Endothelial cell of umbilical vein (primary cell): ENCODE measurements around the gene FMNL1. TPM values are rescaled to one million over a fixed set of nuclear protein-coding genes. Genes with fewer than 3 reads are reported as not detected.

Experiments
- BruUV-seq: library from RNA; stranded (reverse); fragments of 400-500 nt; replicated peaks from 2 replicates; lab custom pipeline; 2021; lab: Mats Ljungman, UMichigan
- CTCF ChIA-PET: fragments of 300-600, 350-600 bp; sonication (Branson Sonifier 250); formaldehyde crosslinking; loops from one replicate; lab custom pipeline; 2021; ENCODE audit warnings: antibody characterized with exemption, inconsistent platforms; lab: Charles Lee
- POLR2A ChIA-PET: fragments of 300-600, 350-600 bp; sonication (Branson Sonifier 250); formaldehyde crosslinking; loops from one replicate; lab custom pipeline; 2021; ENCODE audit warnings: antibody characterized with exemption, inconsistent platforms; lab: Charles Lee
- DNase-seq: peaks from one replicate; pipeline ENCODE4 v3.0.0-alpha.2; 2011; ENCODE audit warnings: low read depth, low spot score
- FAIRE-seq: peaks from 2 replicates; lab custom pipeline; 2011; peaks lifted over from hg19 to GRCh38; lab: Jason Lieb, UNC
- H2AFZ ChIP-seq: 2 replicates; pipeline ENCODE4 v1.6.0; 2012; ENCODE audit warnings: low read depth, low read length, control low read depth, inconsistent platforms
- H3K27ac ChIP-seq: 2 replicates; pipeline ENCODE4 v1.5.1; 2011; ENCODE audit warnings: low read depth, mild to moderate bottlenecking, control low read depth, low read length, moderate library complexity; ENCODE audit not compliant: insufficient read depth
- H3K27me3 ChIP-seq, 2 experiments: 2 replicates each; pipeline versions ENCODE4 v1.6.0 to v1.6.1; 2011; ENCODE audit warnings: low read length in 2 of 2, mixed read lengths in 1 of 2; ENCODE audit not compliant: control insufficient read depth in 2 of 2, insufficient read depth in 2 of 2
- H3K36me3 ChIP-seq, 2 experiments: 2 replicates in 1 of 2; 3 replicates in 1 of 2; pipeline ENCODE4 v1.5.1; 2011; ENCODE audit warnings: low read length in 2 of 2, mild to moderate bottlenecking in 1 of 2, moderate library complexity in 1 of 2; ENCODE audit not compliant: control insufficient read depth in 2 of 2, insufficient read depth in 2 of 2; ENCODE audit errors: extremely low read depth in 1 of 2
- H3K4me1 ChIP-seq: 3 replicates; pipeline ENCODE4 v1.5.1; 2011; ENCODE audit warnings: mild to moderate bottlenecking, low read length; ENCODE audit not compliant: control insufficient read depth, insufficient read depth; ENCODE audit errors: extremely low read depth
- H3K4me2 ChIP-seq: 2 replicates; pipeline ENCODE4 v1.6.1; 2011; ENCODE audit warnings: low read length, control low read depth, mixed read lengths; ENCODE audit not compliant: insufficient read depth
- H3K4me3 ChIP-seq, 3 experiments: fragments of 200-600 bp in 1 of 3; sonication (generic), shearing (Covaris generic) in 1 of 3; replicated peaks in 1 of 3; 2 replicates each; pipeline ENCODE4 v1.5.1; 2011 to 2016; ENCODE audit warnings: control low read depth in 3 of 3, low read length in 3 of 3, mild to moderate bottlenecking in 2 of 3, inconsistent platforms in 1 of 3, low read depth in 1 of 3, moderate library complexity in 1 of 3; ENCODE audit not compliant: insufficient read depth in 1 of 3
- H3K79me2 ChIP-seq: 2 replicates; pipeline ENCODE4 v1.6.0; 2012; ENCODE audit warnings: low read length, inconsistent platforms; ENCODE audit not compliant: control insufficient read depth, insufficient read depth
- H3K9ac ChIP-seq: replicated peaks from 2 replicates; pipeline ENCODE3; 2011; ENCODE audit warnings: low read length, control low read depth; ENCODE audit not compliant: insufficient read depth; ENCODE audit errors: extremely low read depth
- H3K9me1 ChIP-seq: replicated peaks from 3 replicates; pipeline ENCODE4 v1.6.0; 2011; ENCODE audit warnings: mild to moderate bottlenecking, low read length; ENCODE audit not compliant: control insufficient read depth, insufficient read depth; ENCODE audit errors: extremely low read depth
- H3K9me3 ChIP-seq: replicated peaks from 2 replicates; pipeline ENCODE4 v1.5.1; 2012; ENCODE audit warnings: low read length, inconsistent platforms; ENCODE audit not compliant: control insufficient read depth, insufficient read depth
- H4K20me1 ChIP-seq: replicated peaks from 2 replicates; pipeline ENCODE3; 2011; ENCODE audit warnings: mild to moderate bottlenecking, low read length; ENCODE audit not compliant: control insufficient read depth, insufficient read depth; ENCODE audit errors: extremely low read depth
- EZH2 ChIP-seq: IDR thresholded peaks from 2 replicates; pipeline ENCODE4 v1.6.1; 2012; ENCODE audit warnings: borderline replicate concordance, low read depth, mild to moderate bottlenecking, moderate library complexity, low read length, inconsistent platforms; ENCODE audit not compliant: severe bottlenecking
- FOS ChIP-seq: IDR thresholded peaks from 2 replicates; pipeline ENCODE4 v1.6.1; 2011; ENCODE audit warnings: mild to moderate bottlenecking, low read length, moderate library complexity, borderline replicate concordance; ENCODE audit not compliant: insufficient read depth
- GATA2 ChIP-seq: IDR thresholded peaks from 2 replicates; pipeline ENCODE4 v1.7.0; 2011; ENCODE audit warnings: low read depth, mild to moderate bottlenecking, moderate library complexity, mixed read lengths, low read length; ENCODE audit not compliant: insufficient read length, insufficient read depth
- JUN ChIP-seq: IDR thresholded peaks from 2 replicates; pipeline ENCODE4 v1.6.1; 2011; ENCODE audit warnings: borderline replicate concordance, low read depth; ENCODE audit not compliant: insufficient read length, insufficient read depth
- MYC ChIP-seq: IDR thresholded peaks from one replicate; pipeline ENCODE4 v1.6.1; 2011; ENCODE audit warnings: mild to moderate bottlenecking, low read depth, low read length
- POLR2A ChIP-seq: IDR thresholded peaks from 2 replicates; pipeline ENCODE4 v1.6.1; 2012; ENCODE audit warnings: low read depth, mild to moderate bottlenecking, control low read depth, low read length
- POLR2AphosphoS5 ChIP-seq: IDR thresholded peaks from 2 replicates; pipeline ENCODE4 v1.6.1; 2012; ENCODE audit warnings: low read depth, mild to moderate bottlenecking, control low read depth, low read length, moderate library complexity; ENCODE audit not compliant: insufficient read depth
- dilution Hi-C: fragments of 300-500 bp; cut with MboI; formaldehyde crosslinking; loops from one replicate; pipeline ENCODE4 v1.15.0; 2019; ENCODE audit warnings: low sequenced_read_pairs; ENCODE audit not compliant: extremely low pct_ligation_motif_present
- intact Hi-C: fragments of 100-400 bp; cut with micrococcal nuclease; formaldehyde crosslinking; loops from one replicate; pipeline ENCODE4 v1.10.0; 2022
- polyA plus RNA-seq, 4 experiments: library from polyadenylated mRNA; depleted of rRNA in 3 of 4; stranded (reverse) in 3 of 4; unstranded in 1 of 4; fragments of >200 nt; gene quantifications; 2 replicates each; pipeline versions ENCODE4 v1.2.1 to v1.2.3, GENCODE V29; 2011 to 2012; ENCODE audit warnings: missing spikeins in 1 of 4
- total RNA-seq: library from RNA; stranded (reverse); gene quantifications from 2 replicates; pipeline ENCODE4 v1.2.3, GENCODE V29; 2021
- TF ChIP-seq, protein P1 (sequence below), 2 donors: IDR thresholded peaks; 1 replicate in 1 of 2; 2 replicates in 1 of 2; pipeline ENCODE4 v1.5.1; 2011; ENCODE audit warnings: low read length in 2 of 2, mild to moderate bottlenecking in 2 of 2, moderate library complexity in 2 of 2, control low read depth in 1 of 2, inconsistent platforms in 1 of 2, low read depth in 1 of 2; ENCODE audit not compliant: insufficient read depth in 1 of 2; ENCODE audit errors: extremely low read depth in 1 of 2
- TF ChIP-seq, protein P2 (sequence below): IDR thresholded peaks from 2 replicates; pipeline ENCODE4 v1.6.1; 2011; ENCODE audit not compliant: insufficient read depth, insufficient read length

The FMNL1 gene
- total and polyA plus RNA-seq, 2 donors (not counting 3 experiments of a cell fraction or from before 2014, with no cell fraction given), result 0.95 to 1.6 TPM

- H3K9me3 ChIP-seq, result no peaks in the 10 kb centered on the region
- H3K4me1 ChIP-seq, result no peaks in the 10 kb centered on the region
- no peak overlapping the region for H3K27ac ChIP-seq
- H2AFZ ChIP-seq, result no peak overlapping the region
- H3K4me3 ChIP-seq, result no peak overlapping the region
- no TSS peak for BruUV-seq
- no peaks in the 10 kb centered on the region for H3K36me3 ChIP-seq
- ChIA-PET POLR2A (no interaction called here), CTCF (interaction anchor here (0.6 to 3.0 kb wide), 9 partner anchors 9 to 385 kb away, joined by 3 to 13 read pairs (median 3); partner anchors contain the start of genes ACBD4 and MAP3K14)
- no peaks in the 10 kb centered on the region for H3K79me2 ChIP-seq
- peaks cover 0 to 2% of the 10 kb centered on the region in 2 experiments for H3K27me3 ChIP-seq
- H4K20me1 ChIP-seq, result no peaks in the 10 kb centered on the region
- no peaks in the 10 kb centered on the region for H3K9me1 ChIP-seq
- H3K4me2 ChIP-seq, result no peak overlapping the region
- no peak for TF ChIP-seq MYC
- no peak for TF ChIP-seq POLR2AphosphoS5
- TF ChIP-seq EZH2, result no peak
- TF ChIP-seq GATA2, result no peak
- TF ChIP-seq, protein P1, sequence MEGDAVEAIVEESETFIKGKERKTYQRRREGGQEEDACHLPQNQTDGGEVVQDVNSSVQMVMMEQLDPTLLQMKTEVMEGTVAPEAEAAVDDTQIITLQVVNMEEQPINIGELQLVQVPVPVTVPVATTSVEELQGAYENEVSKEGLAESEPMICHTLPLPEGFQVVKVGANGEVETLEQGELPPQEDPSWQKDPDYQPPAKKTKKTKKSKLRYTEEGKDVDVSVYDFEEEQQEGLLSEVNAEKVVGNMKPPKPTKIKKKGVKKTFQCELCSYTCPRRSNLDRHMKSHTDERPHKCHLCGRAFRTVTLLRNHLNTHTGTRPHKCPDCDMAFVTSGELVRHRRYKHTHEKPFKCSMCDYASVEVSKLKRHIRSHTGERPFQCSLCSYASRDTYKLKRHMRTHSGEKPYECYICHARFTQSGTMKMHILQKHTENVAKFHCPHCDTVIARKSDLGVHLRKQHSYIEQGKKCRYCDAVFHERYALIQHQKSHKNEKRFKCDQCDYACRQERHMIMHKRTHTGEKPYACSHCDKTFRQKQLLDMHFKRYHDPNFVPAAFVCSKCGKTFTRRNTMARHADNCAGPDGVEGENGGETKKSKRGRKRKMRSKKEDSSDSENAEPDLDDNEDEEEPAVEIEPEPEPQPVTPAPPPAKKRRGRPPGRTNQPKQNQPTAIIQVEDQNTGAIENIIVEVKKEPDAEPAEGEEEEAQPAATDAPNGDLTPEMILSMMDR (IDR thresholded peaks at IDR 0.05; ENCODE audit: extremely low read depth in 1 of 2, insufficient read depth in 1 of 2, low read depth in 1 of 2, low read length in 2 of 2), result no peak
- TF ChIP-seq, protein P2, sequence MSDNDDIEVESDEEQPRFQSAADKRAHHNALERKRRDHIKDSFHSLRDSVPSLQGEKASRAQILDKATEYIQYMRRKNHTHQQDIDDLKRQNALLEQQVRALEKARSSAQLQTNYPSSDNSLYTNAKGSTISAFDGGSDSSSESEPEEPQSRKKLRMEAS, result no peak
- no peak for TF ChIP-seq POLR2A
- no peak for TF ChIP-seq FOS
- TF ChIP-seq JUN, result no peak
- no peak overlapping the region for H3K9ac ChIP-seq
- intact Hi-C loops, result no loop called here
- DNase-seq (no peak), FAIRE-seq (no peak)
- dilution Hi-C loops, result no loop called here
Measured at GRCh38 chr17:45255358-45255757, 33.7 kb downstream of the FMNL1 start.
